ENCODE data around the gene TSSK2. TPM values are rescaled to one million over a fixed set of nuclear protein-coding genes. Genes with fewer than 3 reads are reported as not detected.

The TSSK2 gene
- total and polyA plus RNA-seq, 2 experiments from 2014 or later = not detected

- no peak overlapping the region for H2AFZ ChIP-seq
- H3K27me3 ChIP-seq (ENCODE audit: insufficient read depth) = no peaks in the 10 kb centered on the region
- no peak for TF ChIP-seq EZH2 (IDR thresholded peaks at IDR 0.05; ENCODE audit: low read depth, unreplicated experiment)
- TF ChIP-seq STAT1 (IDR thresholded peaks at IDR 0.05; ENCODE audit: unreplicated experiment) = no peak
- TF ChIP-seq ETS1 (IDR thresholded peaks at IDR 0.05) = no peak
- TF ChIP-seq ZNF331 (CRISPR knock-in tag; IDR thresholded peaks at IDR 0.05; ENCODE audit: low read depth) = no peak
- TF ChIP-seq REST (IDR thresholded peaks at IDR 0.05; ENCODE audit: unreplicated experiment) = no peak
- TF ChIP-seq EZH2phosphoT487 (IDR thresholded peaks at IDR 0.05; ENCODE audit: unreplicated experiment) = no peak
- no peak for TF ChIP-seq NANOG (IDR thresholded peaks at IDR 0.05; ENCODE audit: borderline replicate concordance)
- TF ChIP-seq ZNF114 (CRISPR knock-in tag; IDR thresholded peaks at IDR 0.05) = no peak
- no peak for TF ChIP-seq CTCF (conservative IDR thresholded peaks at IDR 0.05; ENCODE audit: low read depth in 2 of 2)
- TF ChIP-seq CREB1 (CRISPR knock-in tag; IDR thresholded peaks at IDR 0.05; ENCODE audit: low read depth) = no peak
- no peak for TF ChIP-seq JUNB (IDR thresholded peaks at IDR 0.05; ENCODE audit: unreplicated experiment)
- TF ChIP-seq ZNF462 (CRISPR knock-in tag; IDR thresholded peaks at IDR 0.05) = no peak
- TF ChIP-seq POLR2AphosphoS5 (IDR thresholded peaks at IDR 0.05; ENCODE audit: low read depth) = no peak
- no peaks in the 10 kb centered on the region for H3F3A ChIP-seq (replicated peaks; ENCODE audit: low read depth)
- Mint-ChIP-seq H3K27me3 (ENCODE audit: insufficient read depth, low read depth, poor library complexity) (peaks cover 11% of the 10 kb centered on the region), H3K4me1 (no peaks in the 10 kb centered on the region), H3K4me3 (no peak overlapping the region), H3K9me3 (no peaks in the 10 kb centered on the region), H3K27ac (no peak overlapping the region), H3K36me3 (ENCODE audit: low read depth) (peaks cover 58% of the 10 kb centered on the region)
- H3K4me1 ChIP-seq (ENCODE audit: insufficient read depth) = peaks cover 2% of the 10 kb centered on the region; the same call in 1 of the 2 replicates
- no peak overlapping the region for H3K27ac ChIP-seq (ENCODE audit: low read depth)
- no peaks in the 10 kb centered on the region for H4K20me1 ChIP-seq (replicated peaks; ENCODE audit: insufficient read depth)
- ATAC-seq = no peak
- peaks cover 6% of the 10 kb centered on the region for H3K36me3 ChIP-seq (ENCODE audit: insufficient read depth)
- no peaks in the 10 kb centered on the region for H3K9me2 ChIP-seq (ENCODE audit: insufficient read depth)
- no peak for DNase-seq (ENCODE audit: low spot score)
- no peak overlapping the region for H3K4me3 ChIP-seq
- H3K79me2 ChIP-seq (replicated peaks; ENCODE audit: insufficient read depth) = peaks cover 4% of the 10 kb centered on the region; the same call in 1 of the 2 replicates
- H3K4me2 ChIP-seq = no peak overlapping the region
Measured at GRCh38 chr22:19138217-19139000, 7.3 kb downstream of the TSSK2 start.

Data from GM23338 (cell line).